Skeletal muscle satellite cell (primary cell): ENCODE results near the gene SUN1.

ENCODE experiments used
- H3K27me3 ChIP-seq: 2 replicates; pipeline ENCODE4 v1.7.0; 2013; ENCODE audit warnings: low read length; ENCODE audit not compliant: control insufficient read depth, insufficient read depth
- H3K36me3 ChIP-seq: 2 replicates; pipeline ENCODE4 v1.7.0; 2013; ENCODE audit warnings: mild to moderate bottlenecking, control low read depth, low read length; ENCODE audit not compliant: insufficient read depth
- H3K4me1 ChIP-seq: 2 replicates; pipeline ENCODE4 v1.7.0; 2013; ENCODE audit warnings: low read length; ENCODE audit not compliant: control insufficient read depth, insufficient read depth
- H3K4me2 ChIP-seq: 2 replicates; pipeline ENCODE4 v1.7.0; 2013; ENCODE audit warnings: mild to moderate bottlenecking, low read length
- H3K4me3 ChIP-seq: 2 replicates; pipeline ENCODE4 v1.7.0; 2013; ENCODE audit warnings: low read length
- H3K9ac ChIP-seq: 2 replicates; pipeline ENCODE4 v1.7.0; 2013; ENCODE audit warnings: mild to moderate bottlenecking, low read depth, low read length, moderate library complexity
- H3K9me3 ChIP-seq: replicated peaks from 2 replicates; pipeline ENCODE4 v1.7.0; 2013; ENCODE audit warnings: mild to moderate bottlenecking, control low read depth, low read length

The SUN1 gene

GRCh38 chr7:916291-916941 is 84.1 kb downstream of the SUN1 start:
- Histone ChIP-seq H3K27me3 (peaks cover 6% of the 10 kb centered on the region), H3K4me1 (peaks cover 4% of the 10 kb centered on the region), H3K9ac (no peak overlapping the region)

DNA sequence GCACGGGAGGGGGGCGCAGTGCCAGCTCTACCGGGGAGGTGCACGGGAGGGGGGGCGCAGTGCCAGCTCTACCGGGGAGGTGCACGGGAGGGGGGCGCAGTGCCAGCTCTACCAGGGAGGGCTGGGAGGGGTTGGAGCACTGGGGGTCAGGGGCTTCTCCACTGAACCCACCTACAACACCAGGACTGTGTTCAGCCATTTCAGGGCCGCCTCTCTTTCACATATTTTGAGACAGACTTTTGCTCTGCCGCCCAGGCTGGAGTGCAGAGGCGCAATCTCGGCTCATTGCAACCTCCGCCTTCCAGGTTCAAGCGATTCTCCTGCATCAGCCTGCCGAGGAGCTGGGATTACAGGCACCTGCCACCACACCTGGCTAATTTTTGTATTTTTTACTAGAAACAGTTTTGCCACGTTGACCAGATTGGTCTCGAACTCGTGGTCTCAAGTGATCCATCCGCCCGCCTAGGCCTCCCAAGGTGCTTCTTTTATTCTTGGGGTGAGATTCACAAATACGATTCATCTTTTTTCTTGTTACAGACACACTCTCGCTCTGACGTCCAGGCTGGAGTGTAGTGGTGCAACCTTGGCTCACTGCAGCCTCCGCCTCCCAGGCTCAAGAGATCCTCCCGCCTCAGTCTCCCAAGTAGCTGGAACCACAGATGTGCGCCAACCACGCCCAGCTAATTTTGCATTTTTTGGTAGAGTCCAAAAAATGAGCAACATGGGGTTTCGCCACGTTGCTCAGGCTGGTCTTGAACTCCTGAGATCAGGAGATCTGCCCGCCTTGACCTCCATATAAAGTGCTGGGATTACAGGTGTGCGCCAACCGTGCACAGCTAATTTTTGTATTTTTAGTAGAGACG is 85.2 kb downstream of the SUN1 start:
- no peaks in the 10 kb centered on the region for H3K9me3 ChIP-seq
- no peak overlapping the region for H3K4me3 ChIP-seq
- no peaks in the 10 kb centered on the region for H3K36me3 ChIP-seq
- H3K27me3 ChIP-seq, result peaks cover 6% of the 10 kb centered on the region
- H3K4me2 ChIP-seq, result no peak overlapping the region
- H3K9ac ChIP-seq, result no peak overlapping the region
- peaks cover 4% of the 10 kb centered on the region for H3K4me1 ChIP-seq

More at GRCh38 chr7:916291-916941, 84.1 kb downstream of the SUN1 start:
- Histone ChIP-seq H3K4me2 (no peak overlapping the region), H3K9me3 (no peaks in the 10 kb centered on the region), H3K36me3 (no peaks in the 10 kb centered on the region), H3K4me3 (no peak overlapping the region)

DNA sequence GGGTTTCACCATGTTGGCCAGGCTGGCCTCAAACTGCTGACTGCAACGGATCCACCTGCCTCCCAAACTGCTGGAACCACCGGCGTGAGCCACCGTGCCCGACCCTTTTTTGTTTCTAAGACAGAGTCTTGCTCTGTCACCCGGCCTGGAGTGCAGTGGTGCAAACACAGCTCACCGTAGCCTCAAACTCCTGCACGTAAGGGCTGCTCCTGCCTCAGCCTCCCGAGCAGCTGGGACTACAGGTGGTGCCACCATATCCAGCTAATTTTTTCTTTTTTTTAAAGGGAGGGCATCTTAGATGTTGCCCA is 85.8 kb downstream of the SUN1 start:
- H3K4me2 ChIP-seq, result no peak overlapping the region
- H3K4me3 ChIP-seq, result no peak overlapping the region
- H3K27me3 ChIP-seq, result peaks cover 6% of the 10 kb centered on the region
- peaks cover 7% of the 10 kb centered on the region for H3K4me1 ChIP-seq
- H3K9ac ChIP-seq, result no peak overlapping the region
- H3K9me3 ChIP-seq, result no peaks in the 10 kb centered on the region
- no peaks in the 10 kb centered on the region for H3K36me3 ChIP-seq

DNA sequence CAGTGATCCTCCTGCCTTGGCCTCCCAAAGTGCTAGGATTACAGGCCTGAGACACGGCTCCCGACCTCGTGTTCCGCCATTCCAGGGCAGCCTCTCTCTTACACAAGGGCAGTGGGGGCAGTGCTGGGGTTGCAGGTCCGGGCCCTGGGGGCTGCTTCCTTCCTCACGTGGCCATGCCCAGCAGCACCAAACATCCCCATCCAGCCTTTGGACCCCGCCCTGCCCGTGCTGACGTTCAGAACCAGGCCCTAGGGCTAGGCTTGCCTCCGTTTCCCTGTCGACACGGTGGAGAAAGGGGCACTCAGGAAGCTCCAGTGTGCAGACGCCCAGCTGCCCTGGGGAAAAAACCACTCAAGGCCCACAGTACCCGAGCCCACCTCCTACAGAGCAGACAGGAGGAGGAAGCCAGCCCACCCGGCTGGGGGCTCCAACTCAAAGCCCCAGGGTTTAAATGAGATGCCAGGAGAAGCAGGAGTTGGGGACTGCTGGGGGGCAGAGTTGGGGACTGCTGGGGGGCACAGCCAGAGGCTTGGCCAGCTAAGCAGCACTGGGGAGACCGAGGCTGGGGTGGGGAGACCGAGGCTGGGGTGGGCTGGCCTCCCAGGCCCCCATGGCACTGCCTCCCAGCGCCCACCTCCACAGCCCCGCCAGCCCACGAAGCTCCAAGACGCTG is 86.3 kb downstream of the SUN1 start:
- Histone ChIP-seq H3K4me1 (peaks cover 12% of the 10 kb centered on the region), H3K9ac (no peak overlapping the region), H3K9me3 (no peaks in the 10 kb centered on the region), H3K36me3 (no peaks in the 10 kb centered on the region), H3K27me3 (peaks cover 6% of the 10 kb centered on the region), H3K4me3 (no peak overlapping the region), H3K4me2 (no peak overlapping the region)

DNA sequence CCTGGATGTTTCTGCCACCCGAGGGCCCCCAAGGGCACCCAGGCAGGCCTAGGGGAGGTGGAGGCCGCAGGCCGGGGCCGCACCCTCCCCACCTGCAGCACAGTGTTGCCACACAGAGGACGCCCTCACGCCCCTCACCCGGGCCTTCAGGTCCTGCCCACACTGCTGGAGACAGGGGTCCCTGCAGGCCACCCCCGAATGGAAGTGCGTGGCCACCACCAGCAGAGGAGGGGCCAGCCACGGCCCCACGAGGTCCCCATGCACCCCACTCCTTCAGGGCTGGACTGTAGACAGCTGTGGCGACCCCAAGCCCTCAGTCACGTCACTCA is 86.8 kb downstream of the SUN1 start:
- Histone ChIP-seq H3K9me3 (no peaks in the 10 kb centered on the region), H3K9ac (no peak overlapping the region), H3K4me2 (no peak overlapping the region), H3K4me1 (peaks cover 14% of the 10 kb centered on the region), H3K27me3 (peaks cover 6% of the 10 kb centered on the region), H3K36me3 (no peaks in the 10 kb centered on the region), H3K4me3 (no peak overlapping the region)

DNA sequence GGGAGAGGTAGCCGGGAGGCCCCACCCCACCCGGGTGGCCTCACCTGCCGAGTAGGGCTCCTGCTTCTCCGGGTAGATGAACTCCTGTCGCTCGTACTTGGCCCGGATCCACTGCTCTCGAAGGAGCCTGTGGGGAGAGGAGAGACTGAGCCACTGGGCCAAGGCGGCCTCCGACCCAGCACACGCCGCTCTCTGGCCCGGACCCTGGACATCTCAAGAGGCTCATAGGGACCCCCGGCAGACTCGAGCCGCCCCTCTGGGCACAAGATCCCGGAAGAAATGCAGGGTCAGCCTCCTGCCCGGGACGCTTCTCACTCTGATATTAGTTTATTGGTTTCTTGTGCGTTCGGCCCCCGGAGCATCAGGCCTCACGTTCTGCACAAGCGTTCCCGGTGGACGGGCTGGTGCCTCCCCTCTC is 87.7 kb downstream of the SUN1 start:
- Histone ChIP-seq H3K4me1 (peaks cover 20% of the 10 kb centered on the region), H3K36me3 (no peaks in the 10 kb centered on the region), H3K9me3 (no peaks in the 10 kb centered on the region), H3K4me3 (no peak overlapping the region), H3K27me3 (peaks cover 6% of the 10 kb centered on the region), H3K4me2 (no peak overlapping the region), H3K9ac (no peak overlapping the region)

- no peaks in the 10 kb centered on the region for H3K9me3 ChIP-seq
- no peak overlapping the region for H3K9ac ChIP-seq
- H3K36me3 ChIP-seq, result no peaks in the 10 kb centered on the region
- peaks cover 6% of the 10 kb centered on the region for H3K27me3 ChIP-seq
- no peak overlapping the region for H3K4me2 ChIP-seq
- no peak overlapping the region for H3K4me3 ChIP-seq
- peaks cover 21% of the 10 kb centered on the region for H3K4me1 ChIP-seq
Observed at GRCh38 chr7:920351-921070, 88.2 kb downstream of the SUN1 start.

DNA sequence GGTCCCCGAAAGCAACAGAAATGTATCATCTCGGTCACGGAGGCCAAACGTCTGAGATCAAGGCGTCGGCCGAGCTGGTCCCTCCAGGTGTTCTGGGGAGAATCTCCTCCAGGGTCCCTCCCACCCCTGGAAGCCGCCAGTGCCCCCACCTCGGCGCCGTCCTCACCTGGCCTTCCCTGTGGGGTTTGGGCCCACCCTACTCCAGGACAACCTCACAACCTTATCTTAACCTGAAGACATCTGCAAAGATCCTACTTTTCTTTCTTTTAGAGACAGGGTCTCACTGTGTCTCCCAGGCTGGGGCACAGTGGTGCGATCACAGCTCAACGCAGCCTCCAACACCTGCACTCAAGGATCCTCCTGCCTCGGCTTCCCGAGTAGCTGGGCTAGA is 88.8 kb downstream of the SUN1 start:
- Histone ChIP-seq H3K9me3 (no peaks in the 10 kb centered on the region), H3K9ac (no peak overlapping the region), H3K4me1 (peaks cover 21% of the 10 kb centered on the region), H3K4me2 (no peak overlapping the region), H3K36me3 (no peaks in the 10 kb centered on the region), H3K4me3 (no peak overlapping the region), H3K27me3 (peaks cover 4% of the 10 kb centered on the region)

DNA sequence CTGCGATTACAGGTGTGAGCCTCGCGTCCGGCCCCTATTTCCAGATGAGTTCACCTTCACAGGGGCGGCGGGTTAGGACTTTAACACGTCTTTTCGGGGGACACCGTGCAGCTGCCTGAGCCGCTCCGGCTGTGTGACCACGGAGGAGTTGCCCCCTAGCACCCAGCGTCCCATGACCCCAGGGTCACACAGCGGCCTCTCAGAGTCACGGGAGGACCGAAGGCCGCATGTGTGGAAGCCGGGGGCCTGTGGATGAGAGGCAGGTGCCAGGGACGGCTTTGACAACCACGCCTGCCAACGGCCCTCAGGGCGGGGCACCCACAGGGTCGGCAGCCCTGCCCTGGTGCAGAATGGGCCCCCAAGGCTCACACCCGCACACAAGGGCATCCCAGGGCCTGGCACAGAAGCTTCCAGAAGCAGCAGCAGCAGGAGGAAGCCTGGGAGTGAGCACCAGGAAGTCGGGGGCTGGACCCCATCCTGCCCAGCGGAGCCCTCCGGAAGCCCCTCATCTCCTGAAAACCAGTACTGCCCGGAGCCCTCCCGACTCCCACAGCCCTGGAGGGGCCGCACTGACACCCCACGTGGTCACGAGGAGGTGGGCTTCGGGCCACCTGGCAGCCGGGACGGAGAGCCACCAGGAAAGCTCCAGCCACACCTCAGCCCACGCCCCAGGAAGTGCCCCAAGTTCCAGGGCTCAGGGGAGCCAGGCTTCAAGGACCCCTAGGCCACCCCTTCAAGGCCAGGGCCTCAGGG is 89.5 kb downstream of the SUN1 start:
- Histone ChIP-seq H3K9ac (no peak overlapping the region), H3K4me1 (peaks cover 17% of the 10 kb centered on the region), H3K36me3 (no peaks in the 10 kb centered on the region), H3K4me3 (no peak overlapping the region), H3K9me3 (no peaks in the 10 kb centered on the region), H3K4me2 (no peak overlapping the region), H3K27me3 (no peaks in the 10 kb centered on the region)

DNA sequence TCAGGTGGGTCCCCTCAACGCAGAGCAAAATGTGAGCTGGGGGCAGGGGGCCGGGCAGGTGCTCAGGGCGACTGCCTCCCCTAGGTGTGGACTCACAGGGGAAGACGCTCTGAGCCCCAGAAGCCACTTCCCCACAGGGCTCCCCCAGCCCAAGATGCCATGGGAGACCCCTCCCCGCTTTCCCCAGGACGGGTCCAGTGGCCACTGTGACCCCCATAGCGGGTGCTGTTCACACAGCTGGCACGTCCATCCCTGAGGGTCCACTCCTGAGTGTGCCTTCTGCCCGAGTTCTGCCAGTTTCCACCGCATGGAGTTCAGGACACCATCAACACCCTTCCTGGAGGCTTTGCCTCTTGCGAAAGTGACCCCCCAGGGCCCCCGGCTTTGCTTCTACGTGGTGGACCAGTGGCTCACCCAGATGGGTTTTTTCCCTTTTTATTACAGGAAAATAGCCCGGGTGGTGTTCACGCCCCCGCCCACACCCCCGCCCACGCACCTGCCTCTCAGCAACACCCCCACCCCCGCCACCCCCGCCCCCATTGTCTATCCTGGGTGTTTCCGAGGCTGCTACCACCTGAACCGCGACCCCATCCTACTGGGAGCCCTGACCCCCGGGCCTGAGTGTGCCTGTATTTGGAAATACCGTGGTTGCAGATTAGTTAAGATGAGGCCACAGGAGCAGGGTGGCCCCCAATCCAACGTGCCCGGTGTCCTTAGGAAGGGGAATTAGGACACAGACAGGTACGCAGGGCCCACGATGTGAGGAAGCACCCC is 90.2 kb downstream of the SUN1 start:
- H3K4me1 ChIP-seq, result peaks cover 17% of the 10 kb centered on the region
- peak overlapping the region; percentile 53 for H3K4me2 ChIP-seq
- no peak overlapping the region for H3K4me3 ChIP-seq
- H3K27me3 ChIP-seq, result no peaks in the 10 kb centered on the region
- no peak overlapping the region for H3K9ac ChIP-seq
- no peaks in the 10 kb centered on the region for H3K9me3 ChIP-seq
- no peaks in the 10 kb centered on the region for H3K36me3 ChIP-seq
